HG02852 (cell line): Measurements from ENCODE around the gene ZNF226.
"Not testable (repeated sequence)": the region's sequence is repeated elsewhere in the genome, so short reads cannot be mapped to it uniquely, and the experiment has no call there.

Experiments
- ATAC-seq: cut with Tn5 transposase; IDR thresholded peaks from one replicate; pipeline ENCODE4 v1.9.1; 2021; ENCODE audit warnings: mild to moderate bottlenecking, moderate library complexity; ENCODE audit not compliant: unreplicated experiment

Gene ZNF226

GRCh38 chr19:44164673-44165512, at the start of gene ZNF226:
ZNF226 (plus strand) TSS chr19:44165100; CDS start chr19:44170081, 4,981 bp downstream.
- ATAC-seq = peak; percentile 87

DNA sequence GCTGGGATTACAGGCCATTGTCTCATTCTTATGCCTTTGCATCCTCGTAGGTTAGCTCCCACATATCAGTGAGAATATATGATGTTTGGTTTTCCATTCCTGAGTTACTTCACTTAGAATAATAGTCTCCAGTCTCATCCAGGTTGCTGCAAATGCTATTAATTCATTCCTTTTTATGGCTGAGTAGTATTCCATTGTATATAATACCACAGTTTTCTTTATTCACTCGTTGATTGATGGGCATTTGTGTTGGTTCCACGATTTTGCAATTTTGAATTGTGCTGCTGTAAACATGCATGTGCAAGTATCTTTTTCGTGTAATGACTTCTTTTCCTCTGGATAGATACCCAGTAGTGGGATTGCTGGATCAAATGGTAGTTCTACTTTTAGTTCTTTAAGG, 43.7 kb upstream of the ZNF226 start:
- not testable (repeated sequence) for ATAC-seq

DNA sequence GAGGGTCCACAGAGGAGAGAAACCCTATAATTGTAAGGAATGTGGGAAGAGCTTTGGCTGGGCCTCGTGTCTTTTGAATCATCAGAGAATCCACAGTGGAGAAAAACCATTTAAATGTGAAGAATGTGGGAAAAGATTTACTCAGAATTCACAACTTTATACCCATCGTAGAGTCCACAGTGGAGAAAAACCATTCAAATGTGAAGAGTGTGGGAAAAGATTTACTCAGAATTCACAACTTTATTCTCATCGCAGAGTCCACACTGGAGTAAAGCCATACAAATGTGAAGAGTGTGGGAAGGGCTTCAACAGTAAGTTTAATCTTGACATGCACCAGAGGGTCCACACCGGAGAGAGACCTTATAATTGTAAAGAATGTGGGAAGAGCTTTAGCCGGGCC, 32.9 kb upstream of the ZNF226 start:
- no peak for ATAC-seq

GRCh38 chr19:44141191-44142058, 23.5 kb upstream of the ZNF226 start, which contains the start of gene ZNF234:
ZNF234 (plus strand) TSS chr19:44141554; CDS start chr19:44144633, 3,079 bp downstream.
- ATAC-seq = peak; percentile 85

DNA sequence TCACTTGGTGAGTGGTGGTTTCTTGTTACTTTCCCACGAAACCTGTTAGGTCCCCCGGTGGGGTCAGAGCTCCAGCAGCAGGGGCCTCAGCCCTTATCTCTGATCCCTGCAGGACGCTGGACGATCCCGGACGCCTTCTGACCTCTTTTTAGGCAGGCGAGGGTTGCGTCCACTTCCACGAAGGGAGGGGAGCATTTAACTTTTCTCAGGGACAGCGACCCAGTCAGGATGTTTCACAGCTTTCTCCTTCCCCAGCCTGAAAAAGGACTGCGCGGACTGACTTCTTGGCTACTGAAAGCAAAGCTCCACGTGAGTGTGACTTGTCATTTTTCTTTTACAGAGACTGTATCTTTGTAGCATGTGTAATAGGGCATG, 22.9 kb upstream of the ZNF226 start:
- no peak for ATAC-seq

DNA sequence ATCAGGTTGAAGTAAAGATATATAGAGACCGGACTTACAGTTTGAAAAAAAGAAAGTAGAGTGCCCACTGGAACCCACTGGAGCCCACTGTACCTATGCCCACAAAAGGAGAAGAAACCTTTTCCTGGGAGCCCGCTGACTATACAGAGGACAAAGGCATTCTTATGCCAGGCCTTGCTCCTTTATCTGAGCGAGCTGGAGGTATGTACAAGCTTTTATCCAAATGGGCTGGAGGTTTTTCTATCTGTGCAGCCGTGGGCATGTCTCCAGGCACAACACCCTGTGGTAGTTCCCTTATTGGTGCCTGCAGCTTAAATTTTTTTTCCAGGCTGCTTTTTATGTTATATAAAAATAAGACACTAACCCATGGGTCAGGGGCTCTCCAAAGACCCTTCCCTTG, 15.1 kb upstream of the ZNF226 start:
- ATAC-seq = no peak

GRCh38 chr19:44151491-44151890, 13.4 kb upstream of the ZNF226 start:
- ATAC-seq = no peak

GRCh38 chr19:44156475-44156874, 8.4 kb upstream of the ZNF226 start:
- no peak for ATAC-seq

GRCh38 chr19:44163789-44164188, 1.1 kb upstream of the ZNF226 start:
- no peak for ATAC-seq

- ATAC-seq = no peak
Observed at GRCh38 chr19:44164327-44164672, 600 bp upstream of the ZNF226 start.

- not testable (repeated sequence) for ATAC-seq
Observed at GRCh38 chr19:44170660-44171059, 5.8 kb downstream of the ZNF226 start.

DNA sequence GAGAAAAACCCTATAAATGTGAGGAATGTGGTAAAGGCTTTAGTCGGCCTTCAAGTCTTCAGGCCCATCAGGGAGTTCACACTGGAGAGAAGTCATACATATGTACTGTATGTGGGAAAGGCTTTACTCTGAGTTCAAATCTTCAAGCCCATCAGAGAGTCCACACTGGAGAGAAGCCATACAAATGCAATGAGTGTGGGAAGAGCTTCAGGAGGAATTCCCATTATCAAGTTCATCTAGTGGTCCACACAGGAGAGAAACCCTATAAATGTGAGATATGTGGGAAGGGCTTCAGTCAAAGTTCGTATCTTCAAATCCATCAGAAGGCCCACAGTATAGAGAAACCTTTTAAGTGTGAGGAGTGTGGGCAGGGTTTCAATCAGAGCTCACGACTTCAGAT, 11.7 kb downstream of the ZNF226 start:
- ATAC-seq = no peak

GRCh38 chr19:44180968-44181367, 16.1 kb downstream of the ZNF226 start:
- no peak for ATAC-seq

DNA sequence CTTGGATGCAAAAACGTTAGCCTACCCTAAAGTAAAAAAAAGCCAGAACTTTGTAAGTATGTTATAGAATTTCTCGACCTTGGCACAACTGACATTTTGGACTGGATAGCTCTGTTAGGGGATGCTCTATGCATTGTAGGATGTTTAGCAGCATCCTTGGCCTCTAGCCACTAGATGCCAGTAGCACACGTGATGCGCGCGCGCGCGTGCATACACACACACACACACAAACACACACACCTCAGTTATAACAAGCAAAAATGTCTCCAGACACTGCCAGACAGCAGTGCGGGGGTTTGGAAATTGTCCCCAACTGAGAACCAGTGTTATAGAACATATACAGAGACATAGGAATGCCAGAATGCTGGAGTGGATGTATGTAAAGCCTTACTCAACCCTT, 17.2 kb downstream of the ZNF226 start:
- ATAC-seq = no peak

DNA sequence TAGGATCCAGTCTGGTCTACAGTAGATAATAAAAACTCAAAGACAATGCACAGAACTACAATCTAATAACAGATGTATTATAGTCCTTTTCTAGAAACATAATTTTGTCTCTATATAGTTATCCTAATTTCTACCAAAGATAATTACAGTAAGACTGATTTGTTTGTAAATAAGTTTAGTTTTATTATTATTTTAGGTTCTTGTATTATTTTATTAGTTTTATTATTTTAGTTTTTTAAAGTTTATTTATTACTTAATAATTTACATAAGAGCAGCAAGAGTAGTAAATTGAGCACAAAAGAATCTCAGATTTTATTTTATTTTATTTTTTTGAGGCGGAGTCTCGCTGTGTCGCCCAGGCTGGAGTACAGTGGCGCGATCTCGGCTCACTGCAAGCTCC, 25.1 kb downstream of the ZNF226 start:
- ATAC-seq = no peak

DNA sequence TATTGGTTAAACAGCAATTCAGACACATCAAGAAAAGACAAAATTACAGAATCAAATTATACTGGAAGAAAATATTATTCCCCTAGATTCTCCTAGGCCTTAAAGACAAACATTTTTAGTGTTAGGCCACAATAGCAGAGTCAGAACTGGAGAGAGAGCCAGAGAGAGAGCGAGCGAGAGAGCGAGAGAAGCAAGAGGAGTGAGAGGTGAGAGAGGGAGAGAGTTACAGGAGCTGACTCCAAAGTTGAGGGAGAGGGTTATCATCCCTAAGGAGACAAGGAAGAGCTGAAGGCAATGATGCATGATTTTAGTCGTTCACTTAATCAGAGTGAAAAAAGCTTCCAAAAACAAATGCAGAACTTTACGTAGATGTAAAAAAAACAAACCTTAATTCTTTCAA, 27.2 kb downstream of the ZNF226 start:
- no peak for ATAC-seq

- no peak for ATAC-seq
Observed at GRCh38 chr19:44196772-44197171, 31.9 kb downstream of the ZNF226 start.

GRCh38 chr19:44202470-44202869, 37.6 kb downstream of the ZNF226 start:
- ATAC-seq = no peak

DNA sequence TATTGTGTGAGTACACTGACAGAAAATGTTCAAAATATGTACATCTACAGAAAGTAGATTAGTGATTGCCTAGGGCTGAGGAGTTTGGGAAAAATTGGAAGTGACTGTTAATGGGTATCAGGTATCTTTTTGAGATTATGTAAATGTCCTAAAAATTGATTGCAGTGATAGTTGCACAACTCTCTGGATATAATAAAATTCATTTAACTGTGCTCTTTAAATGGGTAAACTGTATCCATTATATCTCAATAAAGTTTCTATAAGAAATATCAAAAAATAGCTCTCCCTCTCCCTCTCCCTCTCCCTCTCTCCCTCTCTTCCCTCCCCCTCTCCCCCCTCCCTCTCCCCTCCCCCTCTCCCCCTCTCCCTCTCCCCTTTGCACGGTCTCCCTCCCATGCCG, 38.1 kb downstream of the ZNF226 start:
- ATAC-seq = no peak

- not testable (repeated sequence) for ATAC-seq
Observed at GRCh38 chr19:44203877-44204276, 39.0 kb downstream of the ZNF226 start.

DNA sequence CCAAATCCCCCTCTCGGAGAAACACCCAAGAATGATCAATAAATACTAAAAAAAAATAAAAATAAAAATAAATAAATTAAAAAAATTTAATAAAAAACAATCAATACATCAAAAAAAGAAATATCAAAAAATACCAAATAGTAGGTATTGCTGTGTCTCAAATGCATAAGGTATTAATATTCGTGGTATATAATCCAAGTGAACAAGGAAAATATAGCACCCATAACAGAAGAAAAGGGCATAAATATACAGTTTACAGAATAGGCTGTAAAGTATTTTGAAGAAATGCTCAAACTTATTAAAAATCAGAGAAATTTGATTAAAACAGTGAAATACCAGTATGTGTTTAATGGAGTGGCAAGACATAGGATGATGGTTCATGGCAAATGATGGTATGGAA, 39.9 kb downstream of the ZNF226 start:
- ATAC-seq = no peak
